Keratinocyte (primary cell): ENCODE measurements around the gene SIGLEC15. TPM values are rescaled to one million over a fixed set of nuclear protein-coding genes. Genes with fewer than 3 reads are reported as not detected.

Experiments used
- DNase-seq: peaks from one replicate; pipeline ENCODE4 v3.0.0-alpha.2; 2011; ENCODE audit warnings: low read depth, missing footprints, low spot score
- FAIRE-seq: peaks from 2 replicates; lab custom pipeline; 2011; peaks lifted over from hg19 to GRCh38; lab: Jason Lieb, UNC
- H2AFZ ChIP-seq: 2 replicates; pipeline ENCODE4 v1.6.0; 2012; ENCODE audit warnings: low read length, control low read depth, inconsistent platforms; ENCODE audit not compliant: control insufficient read depth
- H3K27ac ChIP-seq: 2 replicates; pipeline ENCODE4 v1.5.1; 2011; ENCODE audit warnings: low read length; ENCODE audit not compliant: control insufficient read depth, insufficient read depth
- H3K27me3 ChIP-seq: 3 replicates; pipeline ENCODE4 v1.6.0; 2011; ENCODE audit warnings: low read length; ENCODE audit not compliant: control insufficient read depth, insufficient read depth; ENCODE audit errors: extremely low read depth
- H3K36me3 ChIP-seq, 2 experiments: 2 replicates in 1 of 2; 3 replicates in 1 of 2; pipeline ENCODE4 v1.5.1; 2011; ENCODE audit warnings: low read length in 2 of 2, mild to moderate bottlenecking in 1 of 2; ENCODE audit not compliant: control insufficient read depth in 2 of 2, insufficient read depth in 2 of 2; ENCODE audit errors: extremely low read depth in 1 of 2
- H3K4me1 ChIP-seq: 3 replicates; pipeline ENCODE4 v1.5.1; 2011; ENCODE audit warnings: low read length; ENCODE audit not compliant: control insufficient read depth, insufficient read depth; ENCODE audit errors: extremely low read depth
- H3K4me2 ChIP-seq: 3 replicates; pipeline ENCODE4 v1.6.0; 2011; ENCODE audit warnings: low read depth, low read length; ENCODE audit not compliant: control insufficient read depth, insufficient read depth; ENCODE audit errors: extremely low read depth
- H3K4me3 ChIP-seq, 3 experiments: fragments of 200-600 bp in 1 of 3; sonication (generic) in 1 of 3; 2 replicates in 2 of 3; 3 replicates in 1 of 3; pipeline ENCODE4 v1.5.1; 2011 to 2016; ENCODE audit warnings: low read length in 3 of 3, mild to moderate bottlenecking in 3 of 3, control low read depth in 2 of 3, inconsistent platforms in 1 of 3, low read depth in 1 of 3, mixed read lengths in 1 of 3, mixed run types in 1 of 3, moderate library complexity in 1 of 3; ENCODE audit not compliant: control insufficient read depth in 2 of 3, insufficient read depth in 2 of 3; ENCODE audit errors: extremely low read depth in 1 of 3
- H3K79me2 ChIP-seq: 2 replicates; pipeline ENCODE4 v1.6.0; 2012; ENCODE audit warnings: low read length; ENCODE audit not compliant: control insufficient read depth, insufficient read depth
- H3K9ac ChIP-seq: 3 replicates; pipeline ENCODE4 v1.6.0; 2011; ENCODE audit warnings: low read length; ENCODE audit not compliant: control insufficient read depth, insufficient read depth; ENCODE audit errors: extremely low read depth
- H3K9me1 ChIP-seq: 3 replicates; pipeline ENCODE4 v1.6.0; 2011; ENCODE audit warnings: low read length; ENCODE audit not compliant: control insufficient read depth, insufficient read depth; ENCODE audit errors: extremely low read depth
- H3K9me3 ChIP-seq: 2 replicates; pipeline ENCODE4 v1.5.1; 2012; ENCODE audit warnings: low read depth, low read length; ENCODE audit not compliant: control insufficient read depth
- H4K20me1 ChIP-seq: 3 replicates; pipeline ENCODE4 v1.6.0; 2011; ENCODE audit warnings: low read length; ENCODE audit not compliant: control insufficient read depth, insufficient read depth; ENCODE audit errors: extremely low read depth
- CTCF ChIP-seq, 3 experiments: IDR thresholded peaks in 1 of 3; conservative IDR thresholded peaks in 1 of 3; optimal IDR thresholded peaks in 1 of 3; 2 replicates in 2 of 3; 3 replicates in 1 of 3; pipeline versions ENCODE3 to v1.5.1; 2011; ENCODE audit warnings: low read length in 3 of 3, mild to moderate bottlenecking in 3 of 3, moderate library complexity in 2 of 3, control low read depth in 1 of 3, inconsistent platforms in 1 of 3; ENCODE audit not compliant: insufficient read depth in 2 of 3; ENCODE audit errors: extremely low read depth in 1 of 3
- EZH2 ChIP-seq: IDR thresholded peaks from one replicate; pipeline ENCODE4 v1.6.1; 2012; ENCODE audit warnings: inconsistent platforms, mild to moderate bottlenecking, low read length, moderate library complexity
- dilution Hi-C: fragments of 300-500 bp; cut with MboI; formaldehyde crosslinking; loops from one replicate; pipeline ENCODE4 v1.7.0; 2020; ENCODE audit warnings: low sequenced_read_pairs; ENCODE audit not compliant: extremely low pct_ligation_motif_present
- polyA plus RNA-seq, 5 experiments: library from polyadenylated mRNA; depleted of rRNA in 3 of 5; stranded (reverse) in 3 of 5; stranded (forward) in 1 of 5; unstranded in 1 of 5; fragments of >200 nt; gene quantifications; 1 replicate in 1 of 5; 2 replicates in 3 of 5; 3 replicates in 1 of 5; pipeline versions ENCODE4 v1.2.1 to v1.2.3, GENCODE V29; 2011 to 2012; ENCODE audit warnings: missing spikeins in 2 of 5, low read depth in 1 of 5, low replicate concordance in 1 of 5

SIGLEC15 gene
- polyA plus RNA-seq, 1 donor (not counting 4 experiments of a cell fraction or from before 2014, with no cell fraction given), result not detected

DNA sequence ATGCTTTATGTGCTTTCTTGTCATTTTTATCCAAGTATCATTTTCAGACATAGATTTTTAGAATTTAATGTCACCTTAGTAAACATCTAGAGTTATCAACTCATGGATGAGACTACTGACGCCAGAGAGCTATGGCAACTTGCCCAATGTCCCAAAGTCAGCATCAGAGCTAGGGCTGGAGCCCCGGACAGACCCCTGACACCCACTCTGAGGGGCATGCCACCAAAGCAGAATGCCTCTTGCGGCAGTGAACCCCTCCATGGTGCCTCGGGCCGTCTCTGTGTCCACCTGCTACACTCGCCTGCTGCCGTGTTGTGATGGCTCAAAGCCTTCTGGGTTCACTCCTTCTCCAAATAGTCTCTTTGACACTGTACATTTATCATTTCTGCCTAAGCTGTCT is 5.4 kb downstream of the SIGLEC15 start:
- dilution Hi-C loops, result no loop called here
- TF ChIP-seq CTCF (optimal IDR thresholded peaks at IDR 0.05 in 1 of 3, IDR thresholded peaks at IDR 0.05 in 1 of 3, conservative IDR thresholded peaks at IDR 0.05 in 1 of 3; ENCODE audit: extremely low read depth in 1 of 3, insufficient read depth in 2 of 3, low read length in 3 of 3) (no peak), EZH2 (no peak)
- Histone ChIP-seq H3K4me3 (no peak overlapping the region), H3K4me2 (no peak overlapping the region), H3K79me2 (no peaks in the 10 kb centered on the region), H3K9ac (no peak overlapping the region), H3K27me3 (no peaks in the 10 kb centered on the region), H3K4me1 (peaks cover 15% of the 10 kb centered on the region), H4K20me1 (no peaks in the 10 kb centered on the region), H3K27ac (no peak overlapping the region), H3K9me1 (no peaks in the 10 kb centered on the region), H3K36me3 (no peaks in the 10 kb centered on the region), H3K9me3 (no peaks in the 10 kb centered on the region), H2AFZ (no peak overlapping the region)
- FAIRE-seq (no peak), DNase-seq (no peak)

DNA sequence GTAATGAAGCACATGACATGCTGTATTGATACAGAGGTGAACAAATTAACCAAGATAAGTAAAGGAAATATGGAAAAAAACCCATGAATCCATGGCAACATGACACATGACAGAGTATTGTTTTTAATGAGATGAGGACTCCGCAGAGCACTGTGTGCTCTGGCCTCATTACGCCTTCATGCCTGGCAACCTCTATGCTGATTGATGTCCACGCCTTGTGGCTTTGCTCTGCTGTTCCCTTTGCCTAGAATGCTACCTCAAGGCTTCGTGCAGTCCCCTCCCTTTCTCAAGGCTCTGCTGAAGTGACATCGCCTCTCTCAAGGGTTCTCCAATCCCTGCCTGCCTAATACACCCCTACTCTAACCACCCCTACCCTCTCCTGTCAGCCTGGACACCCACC is 8.4 kb downstream of the SIGLEC15 start:
- peaks cover 10% of the 10 kb centered on the region for H3K4me1 ChIP-seq
- H4K20me1 ChIP-seq, result no peaks in the 10 kb centered on the region
- no peak overlapping the region for H3K27ac ChIP-seq
- no peak for TF ChIP-seq CTCF (optimal IDR thresholded peaks at IDR 0.05 in 1 of 3, IDR thresholded peaks at IDR 0.05 in 1 of 3, conservative IDR thresholded peaks at IDR 0.05 in 1 of 3; ENCODE audit: extremely low read depth in 1 of 3, insufficient read depth in 2 of 3, low read length in 3 of 3)
- no peak for TF ChIP-seq EZH2
- no peak overlapping the region for H3K4me2 ChIP-seq
- dilution Hi-C loops, result no loop called here
- H3K9me3 ChIP-seq, result no peaks in the 10 kb centered on the region
- H3K4me3 ChIP-seq, result no peak overlapping the region
- no peak overlapping the region for H2AFZ ChIP-seq
- H3K36me3 ChIP-seq, result no peaks in the 10 kb centered on the region
- H3K27me3 ChIP-seq, result peaks cover 9% of the 10 kb centered on the region
- H3K9me1 ChIP-seq, result no peaks in the 10 kb centered on the region
- no peak overlapping the region for H3K9ac ChIP-seq
- FAIRE-seq (no peak), DNase-seq (no peak)
- no peaks in the 10 kb centered on the region for H3K79me2 ChIP-seq
